AG04449 (cell line): ENCODE results near the gene OPHN1.

Source experiments
- CTCF ChIA-PET: fragments of 350-600 bp; formaldehyde crosslinking; extraction: SDS; loops from one replicate; lab custom pipeline; 2021; ENCODE audit warnings: antibody characterized with exemption; lab: Yijun Ruan, JAX
- POLR2A ChIA-PET: fragments of 400-600, 350-600 bp; formaldehyde crosslinking; extraction: SDS; loops from one replicate; lab custom pipeline; 2020; ENCODE audit warnings: antibody characterized with exemption, inconsistent platforms; lab: Yijun Ruan, JAX
- DNase-seq: peaks from one replicate; pipeline ENCODE4 v3.0.0-alpha.2; 2010; ENCODE audit warnings: low read depth, low spot score
- H3K4me3 ChIP-seq: 2 replicates; pipeline ENCODE4 v1.5.1; 2011; ENCODE audit warnings: low read depth, mild to moderate bottlenecking, control low read depth, low read length
- TF ChIP-seq, protein P1 (sequence below): IDR thresholded peaks from one replicate; pipeline ENCODE4 v1.5.1; 2011; ENCODE audit warnings: mild to moderate bottlenecking, moderate library complexity, low read length, control low read depth, inconsistent platforms; ENCODE audit not compliant: insufficient read depth; ENCODE audit errors: missing control alignments

Gene OPHN1

DNA sequence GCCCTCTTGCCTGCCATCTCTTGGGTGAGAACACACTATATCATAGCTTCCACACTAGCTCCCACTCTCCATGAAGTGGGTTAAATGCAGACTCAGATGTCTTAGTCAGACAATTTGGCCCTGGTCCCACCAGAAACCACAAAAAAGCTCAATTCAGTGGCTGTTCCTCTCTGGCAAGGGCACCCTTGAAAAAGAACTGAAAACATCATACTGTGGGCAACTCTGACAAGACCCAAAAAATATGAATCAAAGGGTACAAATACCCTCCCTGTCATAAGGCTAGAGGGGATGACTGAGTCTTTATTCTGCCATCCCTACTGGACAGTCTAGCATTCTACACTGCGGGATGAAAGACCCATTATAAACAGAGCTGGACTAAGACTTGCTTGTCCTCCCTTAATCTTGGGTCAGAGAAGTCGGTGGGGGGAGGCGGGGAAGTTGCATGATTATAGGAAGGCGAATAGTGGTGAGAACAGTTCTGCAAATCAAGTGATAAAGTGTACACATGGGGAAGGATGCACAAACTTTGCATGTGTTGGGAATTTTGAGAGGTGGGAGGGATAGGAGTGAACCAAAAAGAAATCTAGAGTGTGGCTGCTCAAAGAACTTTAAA lies 172.1 kb downstream of the OPHN1 start:
- TF ChIP-seq, protein P1, sequence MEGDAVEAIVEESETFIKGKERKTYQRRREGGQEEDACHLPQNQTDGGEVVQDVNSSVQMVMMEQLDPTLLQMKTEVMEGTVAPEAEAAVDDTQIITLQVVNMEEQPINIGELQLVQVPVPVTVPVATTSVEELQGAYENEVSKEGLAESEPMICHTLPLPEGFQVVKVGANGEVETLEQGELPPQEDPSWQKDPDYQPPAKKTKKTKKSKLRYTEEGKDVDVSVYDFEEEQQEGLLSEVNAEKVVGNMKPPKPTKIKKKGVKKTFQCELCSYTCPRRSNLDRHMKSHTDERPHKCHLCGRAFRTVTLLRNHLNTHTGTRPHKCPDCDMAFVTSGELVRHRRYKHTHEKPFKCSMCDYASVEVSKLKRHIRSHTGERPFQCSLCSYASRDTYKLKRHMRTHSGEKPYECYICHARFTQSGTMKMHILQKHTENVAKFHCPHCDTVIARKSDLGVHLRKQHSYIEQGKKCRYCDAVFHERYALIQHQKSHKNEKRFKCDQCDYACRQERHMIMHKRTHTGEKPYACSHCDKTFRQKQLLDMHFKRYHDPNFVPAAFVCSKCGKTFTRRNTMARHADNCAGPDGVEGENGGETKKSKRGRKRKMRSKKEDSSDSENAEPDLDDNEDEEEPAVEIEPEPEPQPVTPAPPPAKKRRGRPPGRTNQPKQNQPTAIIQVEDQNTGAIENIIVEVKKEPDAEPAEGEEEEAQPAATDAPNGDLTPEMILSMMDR = no peak
- ChIA-PET CTCF (no interaction called here), POLR2A (no interaction called here)
- no peak for DNase-seq
- H3K4me3 ChIP-seq = no peak overlapping the region

GRCh38 chrX:68256990-68257389 lies 176.3 kb downstream of the OPHN1 start:
- no peak overlapping the region for H3K4me3 ChIP-seq
- TF ChIP-seq, protein P1 = no peak
- DNase-seq = no peak
- CTCF ChIA-PET = no interaction called here
- POLR2A ChIA-PET = no interaction called here

- DNase-seq = no peak
- ChIA-PET CTCF (no interaction called here), POLR2A (no interaction called here)
- no peak overlapping the region for H3K4me3 ChIP-seq
- TF ChIP-seq, protein P1 = no peak
Observed at GRCh38 chrX:68254738-68255645, 178.3 kb downstream of the OPHN1 start.

DNA sequence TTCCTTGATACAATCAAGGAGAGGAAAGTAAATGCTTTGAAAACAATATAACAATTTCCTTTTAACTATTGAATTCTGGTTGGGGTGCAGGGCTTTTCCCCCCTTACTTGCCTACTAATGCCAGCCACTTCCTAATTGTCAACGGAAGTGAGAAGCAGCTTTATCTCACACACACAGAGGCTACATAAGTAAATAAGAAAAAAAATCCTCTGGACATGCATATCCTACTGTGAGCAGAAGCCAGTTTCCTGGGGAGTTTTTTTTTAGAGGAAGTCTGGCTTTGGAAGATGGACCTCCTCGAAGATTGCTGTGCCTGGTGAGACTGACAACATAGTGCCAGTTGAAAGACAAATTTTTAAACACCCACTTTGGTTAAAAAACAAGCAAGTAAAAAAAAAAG lies 180.6 kb downstream of the OPHN1 start:
- DNase-seq = no peak
- CTCF ChIA-PET = no interaction called here
- H3K4me3 ChIP-seq = no peak overlapping the region
- TF ChIP-seq, protein P1 = no peak
- POLR2A ChIA-PET = no interaction called here

- DNase-seq = no peak
- TF ChIP-seq, protein P1 = no peak
- ChIA-PET CTCF (interaction anchor here (0.9 kb wide), 1 partner anchor 11 kb away, joined by 3 read pairs; no protein-coding TSS in a partner anchor), POLR2A (no interaction called here)
- H3K4me3 ChIP-seq = no peak overlapping the region
Observed at GRCh38 chrX:68249903-68250302, 183.4 kb downstream of the OPHN1 start.

GRCh38 chrX:68249401-68249831 lies 183.9 kb downstream of the OPHN1 start:
- no peak overlapping the region for H3K4me3 ChIP-seq
- CTCF ChIA-PET = interaction anchor here (0.9 kb wide), 1 partner anchor 11 kb away, joined by 3 read pairs; no protein-coding TSS in a partner anchor
- POLR2A ChIA-PET = no interaction called here
- TF ChIP-seq, protein P1 = no peak
- DNase-seq = no peak
